Endothelial cell of umbilical vein (primary cell): ENCODE measurements around the gene SLC7A10. TPM values are rescaled to one million over a fixed set of nuclear protein-coding genes. Genes with fewer than 3 reads are reported as not detected.
A peak's percentile ranks its signal among the peaks of the same experiment; 100 is the strongest.

Experiments
- BruUV-seq: library from RNA; stranded (reverse); fragments of 400-500 nt; replicated peaks from 2 replicates; lab custom pipeline; 2021; lab: Mats Ljungman, UMichigan
- CTCF ChIA-PET: fragments of 300-600, 350-600 bp; sonication (Branson Sonifier 250); formaldehyde crosslinking; loops from one replicate; lab custom pipeline; 2021; ENCODE audit warnings: antibody characterized with exemption, inconsistent platforms; lab: Charles Lee
- POLR2A ChIA-PET: fragments of 300-600, 350-600 bp; sonication (Branson Sonifier 250); formaldehyde crosslinking; loops from one replicate; lab custom pipeline; 2021; ENCODE audit warnings: antibody characterized with exemption, inconsistent platforms; lab: Charles Lee
- DNase-seq: peaks from one replicate; pipeline ENCODE4 v3.0.0-alpha.2; 2011; ENCODE audit warnings: low read depth, low spot score
- FAIRE-seq: peaks from 2 replicates; lab custom pipeline; 2011; peaks lifted over from hg19 to GRCh38; lab: Jason Lieb, UNC
- H2AFZ ChIP-seq: 2 replicates; pipeline ENCODE4 v1.6.0; 2012; ENCODE audit warnings: low read depth, low read length, control low read depth, inconsistent platforms
- H3K27ac ChIP-seq: 2 replicates; pipeline ENCODE4 v1.5.1; 2011; ENCODE audit warnings: low read depth, mild to moderate bottlenecking, control low read depth, low read length, moderate library complexity; ENCODE audit not compliant: insufficient read depth
- H3K27me3 ChIP-seq, 2 experiments: 2 replicates each; pipeline versions ENCODE4 v1.6.0 to v1.6.1; 2011; ENCODE audit warnings: low read length in 2 of 2, mixed read lengths in 1 of 2; ENCODE audit not compliant: control insufficient read depth in 2 of 2, insufficient read depth in 2 of 2
- H3K36me3 ChIP-seq, 2 experiments: 2 replicates in 1 of 2; 3 replicates in 1 of 2; pipeline ENCODE4 v1.5.1; 2011; ENCODE audit warnings: low read length in 2 of 2, mild to moderate bottlenecking in 1 of 2, moderate library complexity in 1 of 2; ENCODE audit not compliant: control insufficient read depth in 2 of 2, insufficient read depth in 2 of 2; ENCODE audit errors: extremely low read depth in 1 of 2
- H3K4me1 ChIP-seq: 3 replicates; pipeline ENCODE4 v1.5.1; 2011; ENCODE audit warnings: mild to moderate bottlenecking, low read length; ENCODE audit not compliant: control insufficient read depth, insufficient read depth; ENCODE audit errors: extremely low read depth
- H3K4me2 ChIP-seq: 2 replicates; pipeline ENCODE4 v1.6.1; 2011; ENCODE audit warnings: low read length, control low read depth, mixed read lengths; ENCODE audit not compliant: insufficient read depth
- H3K4me3 ChIP-seq, 3 experiments: fragments of 200-600 bp in 1 of 3; sonication (generic), shearing (Covaris generic) in 1 of 3; replicated peaks in 1 of 3; 2 replicates each; pipeline ENCODE4 v1.5.1; 2011 to 2016; ENCODE audit warnings: control low read depth in 3 of 3, low read length in 3 of 3, mild to moderate bottlenecking in 2 of 3, inconsistent platforms in 1 of 3, low read depth in 1 of 3, moderate library complexity in 1 of 3; ENCODE audit not compliant: insufficient read depth in 1 of 3
- H3K79me2 ChIP-seq: 2 replicates; pipeline ENCODE4 v1.6.0; 2012; ENCODE audit warnings: low read length, inconsistent platforms; ENCODE audit not compliant: control insufficient read depth, insufficient read depth
- H3K9ac ChIP-seq: replicated peaks from 2 replicates; pipeline ENCODE3; 2011; ENCODE audit warnings: low read length, control low read depth; ENCODE audit not compliant: insufficient read depth; ENCODE audit errors: extremely low read depth
- H3K9me1 ChIP-seq: replicated peaks from 3 replicates; pipeline ENCODE4 v1.6.0; 2011; ENCODE audit warnings: mild to moderate bottlenecking, low read length; ENCODE audit not compliant: control insufficient read depth, insufficient read depth; ENCODE audit errors: extremely low read depth
- H3K9me3 ChIP-seq: replicated peaks from 2 replicates; pipeline ENCODE4 v1.5.1; 2012; ENCODE audit warnings: low read length, inconsistent platforms; ENCODE audit not compliant: control insufficient read depth, insufficient read depth
- H4K20me1 ChIP-seq: replicated peaks from 2 replicates; pipeline ENCODE3; 2011; ENCODE audit warnings: mild to moderate bottlenecking, low read length; ENCODE audit not compliant: control insufficient read depth, insufficient read depth; ENCODE audit errors: extremely low read depth
- CTCF ChIP-seq, 2 donors: IDR thresholded peaks; 1 replicate in 1 of 2; 2 replicates in 1 of 2; pipeline ENCODE4 v1.5.1; 2011; ENCODE audit warnings: low read length in 2 of 2, mild to moderate bottlenecking in 2 of 2, moderate library complexity in 2 of 2, control low read depth in 1 of 2, inconsistent platforms in 1 of 2, low read depth in 1 of 2; ENCODE audit not compliant: insufficient read depth in 1 of 2; ENCODE audit errors: extremely low read depth in 1 of 2
- EZH2 ChIP-seq: IDR thresholded peaks from 2 replicates; pipeline ENCODE4 v1.6.1; 2012; ENCODE audit warnings: borderline replicate concordance, low read depth, mild to moderate bottlenecking, moderate library complexity, low read length, inconsistent platforms; ENCODE audit not compliant: severe bottlenecking
- FOS ChIP-seq: IDR thresholded peaks from 2 replicates; pipeline ENCODE4 v1.6.1; 2011; ENCODE audit warnings: mild to moderate bottlenecking, low read length, moderate library complexity, borderline replicate concordance; ENCODE audit not compliant: insufficient read depth
- JUN ChIP-seq: IDR thresholded peaks from 2 replicates; pipeline ENCODE4 v1.6.1; 2011; ENCODE audit warnings: borderline replicate concordance, low read depth; ENCODE audit not compliant: insufficient read length, insufficient read depth
- MAX ChIP-seq: IDR thresholded peaks from 2 replicates; pipeline ENCODE4 v1.6.1; 2011; ENCODE audit not compliant: insufficient read depth, insufficient read length
- MYC ChIP-seq: IDR thresholded peaks from one replicate; pipeline ENCODE4 v1.6.1; 2011; ENCODE audit warnings: mild to moderate bottlenecking, low read depth, low read length
- POLR2A ChIP-seq: IDR thresholded peaks from 2 replicates; pipeline ENCODE4 v1.6.1; 2012; ENCODE audit warnings: low read depth, mild to moderate bottlenecking, control low read depth, low read length
- POLR2AphosphoS5 ChIP-seq: IDR thresholded peaks from 2 replicates; pipeline ENCODE4 v1.6.1; 2012; ENCODE audit warnings: low read depth, mild to moderate bottlenecking, control low read depth, low read length, moderate library complexity; ENCODE audit not compliant: insufficient read depth
- dilution Hi-C: fragments of 300-500 bp; cut with MboI; formaldehyde crosslinking; loops from one replicate; pipeline ENCODE4 v1.15.0; 2019; ENCODE audit warnings: low sequenced_read_pairs; ENCODE audit not compliant: extremely low pct_ligation_motif_present
- intact Hi-C: fragments of 100-400 bp; cut with micrococcal nuclease; formaldehyde crosslinking; loops from one replicate; pipeline ENCODE4 v1.10.0; 2022
- polyA plus RNA-seq, 4 experiments: library from polyadenylated mRNA; depleted of rRNA in 3 of 4; stranded (reverse) in 3 of 4; unstranded in 1 of 4; fragments of >200 nt; gene quantifications; 2 replicates each; pipeline versions ENCODE4 v1.2.1 to v1.2.3, GENCODE V29; 2011 to 2012; ENCODE audit warnings: missing spikeins in 1 of 4
- total RNA-seq: library from RNA; stranded (reverse); gene quantifications from 2 replicates; pipeline ENCODE4 v1.2.3, GENCODE V29; 2021

SLC7A10 gene
- total and polyA plus RNA-seq, 2 donors (not counting 3 experiments of a cell fraction or from before 2014, with no cell fraction given), result not detected

- peaks cover 29 to 39% of the 10 kb centered on the region in 2 experiments for H3K27me3 ChIP-seq
- dilution Hi-C loops, result no loop called here
- TF ChIP-seq FOS (no peak), EZH2 (peak; percentile 97)
- no peaks in the 10 kb centered on the region for H3K79me2 ChIP-seq
- intact Hi-C loops, result loop anchor here (1.0 kb wide), 1 partner anchor 49 kb away; no protein-coding TSS in a partner anchor
- FAIRE-seq, result no peak
- no TSS peak for BruUV-seq
- H3K9me3 ChIP-seq, result no peaks in the 10 kb centered on the region
- H3K27ac ChIP-seq, result no peak overlapping the region
- no peak for DNase-seq
- no peak overlapping the region for H3K9ac ChIP-seq
- H3K9me1 ChIP-seq, result no peaks in the 10 kb centered on the region
- peak overlapping the region; percentile 37 for H2AFZ ChIP-seq
- ChIA-PET CTCF (interaction anchor here (0.7 to 0.8 kb wide), 2 partner anchors 9 to 12 kb away, joined by 3 read pairs; no protein-coding TSS in a partner anchor), POLR2A (no interaction called here)
- no peaks in the 10 kb centered on the region for H4K20me1 ChIP-seq
- H3K4me2 ChIP-seq, result no peak overlapping the region
- H3K4me3 ChIP-seq, result no peak overlapping the region
- H3K36me3 ChIP-seq, result no peaks in the 10 kb centered on the region
- no peaks in the 10 kb centered on the region for H3K4me1 ChIP-seq
These were observed 1.0 kb upstream of the SLC7A10 start for GRCh38 chr19:33226550-33227241.

GRCh38 chr19:33224694-33225457, 774 bp downstream of the SLC7A10 start:
- no peaks in the 10 kb centered on the region for H3K4me1 ChIP-seq
- no peaks in the 10 kb centered on the region for H3K9me3 ChIP-seq
- no TSS peak for BruUV-seq
- H2AFZ ChIP-seq, result no peak overlapping the region
- H3K9ac ChIP-seq, result no peak overlapping the region
- DNase-seq (no peak), FAIRE-seq (no peak)
- no peaks in the 10 kb centered on the region for H4K20me1 ChIP-seq
- intact Hi-C loops (no loop called here), dilution Hi-C loops (no loop called here)
- no peak overlapping the region for H3K4me2 ChIP-seq
- POLR2A ChIA-PET, result no interaction called here
- no peaks in the 10 kb centered on the region for H3K9me1 ChIP-seq
- no peaks in the 10 kb centered on the region for H3K79me2 ChIP-seq
- H3K36me3 ChIP-seq, result no peaks in the 10 kb centered on the region
- H3K27me3 ChIP-seq, result peaks cover 29 to 39% of the 10 kb centered on the region in 2 experiments
- no peak overlapping the region for H3K27ac ChIP-seq
- TF ChIP-seq JUN (no peak), POLR2A (no peak), FOS (no peak), EZH2 (no peak), MAX (no peak), MYC (no peak), CTCF (IDR thresholded peaks at IDR 0.05; ENCODE audit: extremely low read depth in 1 of 2, insufficient read depth in 1 of 2, low read depth in 1 of 2, low read length in 2 of 2) (no peak), POLR2AphosphoS5 (no peak)
- CTCF ChIA-PET, result interaction anchor here (0.6 to 1.3 kb wide), 5 partner anchors 11 to 206 kb away, joined by 3 to 4 read pairs (median 3); no protein-coding TSS in a partner anchor
- no peak overlapping the region for H3K4me3 ChIP-seq
